H1 (cell line): Measurements from ENCODE around the gene SAG. TPM values are rescaled to one million over a fixed set of nuclear protein-coding genes. Genes with fewer than 3 reads are reported as not detected.

Experiments
- CTBP2 ChIP-seq: IDR thresholded peaks from 2 replicates; pipeline ENCODE4 v1.7.0; 2011; ENCODE audit warnings: borderline replicate concordance, mild to moderate bottlenecking, moderate library complexity, mixed read lengths, low read length; ENCODE audit not compliant: insufficient read depth, insufficient read length
- RBBP5 ChIP-seq: IDR thresholded peaks from 2 replicates; pipeline ENCODE4 v1.7.1; 2012; ENCODE audit warnings: low read depth, mild to moderate bottlenecking, inconsistent platforms, low read length, moderate library complexity, borderline replicate concordance
- polyA plus RNA-seq, 7 experiments: library from polyadenylated mRNA; depleted of rRNA in 3 of 7; stranded (reverse) in 5 of 7; unstranded in 2 of 7; fragments of >200 nt in 5 of 7; fragments of 200-250 nt in 2 of 7; gene quantifications; 1 replicate in 5 of 7; 2 replicates in 1 of 7; 4 replicates in 1 of 7; pipeline versions ENCODE4 v1.2.1 to v1.2.3, GENCODE V29; 2011 to 2013; ENCODE audit warnings: missing spikeins in 2 of 7, mixed read lengths in 2 of 7
- total RNA-seq: library from RNA; stranded (reverse); fragmentation: NEBNext Ultra II Directional; extraction: Animal tissue kit (Norgen Biotek cat#: 25700); gene quantifications from 2 replicates; pipeline ENCODE4 v1.2.1, GENCODE V29; 2021

SAG gene
- total and polyA plus RNA-seq, 2 of the 8 experiments (the other 6 are each of a cell fraction or from before 2014, with no cell fraction given) = not detected

- TF ChIP-seq CTBP2 (no peak), RBBP5 (no peak)
These were observed 18.2 kb downstream of the SAG start (continued) for GRCh38 chr2:233325814-233326213.
